SHP77 (cell line): ENCODE data around the gene ZBTB12.
"Not testable (repeated sequence)": the region's sequence is repeated elsewhere in the genome, so short reads cannot be mapped to it uniquely, and the experiment has no call there.

Experiments
- DNase-seq, 2 experiments: peaks; one replicate each; lab custom pipeline; 2025; lab: John Stamatoyannopoulos, UW

ZBTB12 gene

DNA sequence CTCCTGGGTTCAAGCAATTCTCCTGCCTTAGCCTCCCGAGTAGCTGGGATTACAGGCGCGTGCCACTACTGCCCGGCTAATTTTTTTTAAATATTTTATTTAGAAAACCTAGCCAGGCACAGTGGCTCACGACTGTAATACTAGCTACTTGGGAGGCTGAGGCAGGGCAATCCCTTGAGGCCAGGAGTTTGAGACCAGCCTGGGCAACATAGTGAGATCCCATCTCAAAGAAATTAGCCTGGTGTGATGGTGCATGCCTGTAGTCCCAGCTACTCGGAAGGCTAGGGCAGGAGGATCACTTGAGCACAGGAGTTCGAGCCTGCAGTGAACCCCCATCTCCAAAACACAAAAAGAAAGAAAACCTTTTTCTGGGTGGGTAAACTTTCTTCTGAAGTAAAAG lies 25.5 kb downstream of the ZBTB12 start:
- no peak for DNase-seq

DNA sequence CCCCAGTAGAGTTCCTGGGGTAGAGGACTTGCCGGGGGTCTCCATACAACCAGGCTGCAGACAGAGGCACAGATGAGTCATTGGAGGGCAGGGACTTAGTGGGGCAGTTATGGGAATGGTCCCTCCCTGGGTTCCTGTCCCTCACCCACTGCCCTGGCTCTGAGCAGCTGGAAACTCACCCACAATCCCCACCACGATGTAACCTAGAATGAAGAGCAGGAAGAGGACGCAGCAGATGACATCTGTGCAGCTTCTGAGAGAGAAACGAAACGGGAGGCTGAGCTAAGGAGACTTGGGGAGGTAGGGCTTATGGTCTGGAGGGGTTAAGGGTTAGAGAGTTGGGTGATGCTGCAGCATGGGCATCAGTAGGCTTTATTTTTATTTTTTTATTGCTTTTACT lies 26.0 kb downstream of the ZBTB12 start:
- no peak for DNase-seq

DNA sequence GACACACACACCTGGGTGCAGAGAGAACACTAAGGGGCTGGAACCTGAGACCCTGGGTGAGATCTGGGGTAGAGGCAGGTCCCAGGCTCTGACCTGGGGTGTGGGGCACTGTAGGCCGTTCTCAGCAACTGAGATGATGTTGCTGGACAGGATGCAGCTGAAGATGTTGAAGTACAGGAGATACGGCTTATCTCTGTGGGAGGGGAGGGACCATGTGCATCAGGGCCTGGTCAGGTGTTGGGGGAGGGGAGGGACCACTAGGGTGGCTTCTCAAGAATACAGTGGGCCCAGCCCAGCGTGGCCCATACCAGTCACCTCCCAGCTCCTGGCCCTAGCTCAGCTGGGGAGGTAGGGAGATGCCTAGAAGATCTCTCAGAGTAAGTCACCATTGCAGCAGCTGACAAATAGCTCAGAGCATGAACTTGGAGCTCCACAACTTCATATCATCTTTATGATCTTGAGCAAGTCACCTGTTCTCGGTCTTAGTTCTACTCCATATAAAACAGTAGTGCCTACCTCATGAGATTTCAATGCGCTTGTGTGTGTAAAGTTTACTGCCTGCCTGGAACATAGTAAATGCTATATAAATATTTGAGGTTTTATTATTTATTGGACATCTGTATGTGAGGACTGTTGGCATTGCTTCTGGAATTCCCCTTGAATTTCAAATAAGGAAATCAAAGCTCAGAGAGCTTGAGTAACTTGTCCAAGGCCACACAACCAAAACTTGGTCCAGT lies 26.9 kb downstream of the ZBTB12 start:
- DNase-seq: no peak

DNA sequence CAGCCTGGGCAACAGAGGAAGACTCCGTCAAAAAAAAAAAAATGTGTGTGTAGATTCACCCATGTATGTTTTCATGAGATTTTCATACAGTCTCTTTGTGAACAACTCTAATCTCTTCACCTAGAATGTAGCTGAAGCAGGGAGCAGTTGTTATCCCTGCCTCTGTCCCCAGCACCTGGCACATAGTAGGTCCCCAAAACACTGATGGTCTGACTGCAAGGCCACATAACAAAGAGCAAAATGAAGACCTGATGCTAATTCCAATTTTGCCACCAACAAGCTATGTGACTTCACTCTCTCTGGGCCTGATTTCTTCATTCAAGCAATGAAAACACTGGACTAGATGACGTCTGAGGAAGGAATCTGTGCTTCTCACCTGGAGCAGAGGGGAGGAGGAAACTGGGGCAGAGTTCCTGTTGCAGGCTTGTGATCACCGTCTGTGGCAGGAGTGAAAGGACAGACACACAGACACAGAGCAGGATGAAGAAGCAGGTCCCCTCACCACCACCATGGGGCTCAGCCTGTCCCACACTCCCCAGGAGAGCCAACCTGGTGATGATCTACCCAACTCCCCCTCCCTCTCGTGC lies 27.7 kb downstream of the ZBTB12 start:
- DNase-seq: no peak

DNA sequence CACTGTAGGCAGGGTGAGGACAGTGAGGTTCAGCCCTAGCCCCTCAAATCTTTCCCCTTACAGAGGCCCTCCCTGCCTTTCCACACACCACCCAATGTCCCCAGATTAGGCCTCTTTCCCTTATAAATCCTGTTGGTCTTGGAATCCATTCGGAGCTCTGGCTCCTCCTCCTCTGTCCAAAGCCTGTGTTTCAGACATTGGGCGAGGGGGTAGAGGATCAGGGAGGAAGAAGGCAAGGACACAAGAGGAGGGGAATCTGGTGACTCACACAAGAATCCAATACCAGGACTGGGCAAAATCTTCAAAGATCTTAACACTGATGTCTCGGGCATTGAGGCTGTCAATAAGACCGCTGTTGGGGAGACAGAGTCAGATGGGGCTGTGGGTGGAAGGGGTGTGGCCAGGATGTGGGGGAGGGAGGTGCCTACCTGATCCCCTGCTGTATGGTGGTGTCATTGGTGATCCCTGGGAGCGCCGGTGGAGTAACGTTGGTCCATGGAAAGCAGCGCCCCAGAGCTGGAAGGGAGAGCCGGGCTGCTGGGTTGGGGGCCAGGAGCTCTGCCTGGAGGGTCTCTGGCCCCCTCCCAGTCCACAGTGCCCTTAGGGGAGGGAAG lies 30.7 kb downstream of the ZBTB12 start:
- no peak for DNase-seq

DNA sequence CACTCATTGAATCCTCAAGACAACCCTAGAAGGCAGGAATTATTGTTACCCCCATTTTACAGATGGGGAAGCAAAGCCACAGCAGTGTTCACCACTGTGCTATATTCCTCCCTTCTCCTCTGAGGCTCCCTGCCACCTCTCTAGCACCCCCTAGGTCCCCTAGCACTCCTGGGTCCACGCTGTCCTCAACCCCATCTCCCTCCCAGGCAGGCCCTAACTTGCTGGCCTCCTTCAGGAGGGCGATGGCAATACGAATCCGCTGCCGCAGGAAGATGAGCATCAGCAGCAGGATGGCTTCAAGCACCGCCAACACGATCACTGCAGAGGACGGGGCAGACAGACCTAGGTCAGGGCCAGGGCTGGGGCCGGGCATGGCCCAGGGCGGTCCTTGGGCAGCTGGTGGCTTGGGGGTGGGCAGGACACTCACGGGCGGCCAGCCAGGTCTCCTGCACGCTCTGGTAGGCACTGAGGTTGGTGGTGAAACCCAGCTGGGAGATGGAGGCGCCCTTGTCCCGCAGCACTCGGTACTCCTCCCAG lies 31.4 kb downstream of the ZBTB12 start:
- peak; percentile 47 to 64 for DNase-seq

DNA sequence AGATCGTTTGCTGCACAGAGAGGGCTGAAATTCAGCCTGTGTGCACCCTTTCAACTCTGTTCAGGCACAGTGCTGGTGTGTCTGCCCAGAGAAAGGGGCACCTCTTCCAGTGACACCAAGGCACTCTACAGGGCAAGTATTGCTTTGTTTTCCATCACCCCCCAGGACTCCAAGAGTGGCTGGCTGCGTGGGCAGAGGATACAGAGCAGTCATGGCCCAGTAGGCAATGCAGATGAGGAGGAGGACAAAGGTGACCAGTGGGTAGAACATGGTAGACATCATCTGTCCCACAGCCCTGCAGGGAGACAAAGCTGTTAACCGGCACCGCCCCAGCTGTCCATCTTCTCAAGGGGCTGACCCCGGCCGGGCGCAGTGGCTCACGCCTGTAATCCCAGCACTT lies 32.5 kb downstream of the ZBTB12 start:
- DNase-seq: no peak

DNA sequence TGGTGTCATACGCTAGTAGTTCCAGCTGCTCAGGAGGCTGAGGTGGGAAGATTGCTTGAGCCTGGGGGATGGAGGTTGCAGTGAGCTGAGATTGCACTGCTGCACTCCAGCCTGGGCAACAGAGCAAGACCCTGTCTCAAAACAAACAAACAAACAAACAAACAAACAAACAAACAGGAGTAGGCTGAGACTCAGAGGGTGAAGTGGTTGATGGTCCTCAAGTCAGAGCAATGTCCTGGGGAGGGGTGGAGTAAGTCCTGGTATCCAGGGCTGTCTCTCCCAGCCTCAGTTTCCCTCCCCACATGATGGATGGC lies 33.3 kb downstream of the ZBTB12 start:
- not testable (repeated sequence) for DNase-seq

DNA sequence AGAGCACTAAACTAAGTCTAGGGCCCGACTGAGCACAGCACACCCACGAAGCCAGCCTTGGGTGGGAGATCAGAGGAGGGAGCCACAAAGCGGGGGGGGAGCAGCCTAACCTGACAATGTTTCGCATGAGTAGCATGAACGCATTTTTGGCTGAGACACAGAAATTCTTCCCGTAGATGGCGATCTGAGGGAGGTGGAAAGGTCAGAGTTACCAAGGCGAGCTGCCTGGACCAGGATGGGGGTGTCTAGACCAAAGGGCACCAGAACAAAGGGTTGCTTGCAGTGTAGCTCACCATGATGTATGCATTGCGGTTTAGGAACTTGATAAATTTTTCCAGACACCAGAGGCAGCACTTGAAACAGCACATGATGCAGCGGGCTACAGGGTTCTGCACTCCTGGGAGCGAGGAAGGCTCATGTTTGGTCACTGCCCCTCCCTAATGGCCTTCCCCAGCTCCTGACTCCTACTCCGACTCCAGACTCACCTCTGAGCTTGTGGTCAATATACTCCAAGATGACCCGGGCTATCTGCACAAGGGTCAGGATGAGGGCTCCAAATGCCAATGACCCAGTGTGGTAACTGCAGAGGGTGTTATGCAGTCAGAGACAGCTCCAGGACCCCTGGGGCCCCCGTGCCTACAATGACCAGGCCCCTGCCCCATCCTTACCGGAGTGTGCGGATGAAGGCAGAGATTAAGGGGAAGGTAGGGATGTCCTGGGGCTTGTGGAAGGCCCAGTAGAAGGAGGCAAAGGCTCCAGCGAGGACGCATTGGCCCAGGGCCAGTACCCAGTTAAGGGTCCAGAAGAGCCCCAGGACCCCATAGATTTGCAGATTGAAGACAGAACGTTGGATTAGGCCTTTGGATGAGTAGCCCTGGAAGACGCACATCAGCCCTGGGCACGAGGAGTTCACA lies 36.4 kb downstream of the ZBTB12 start:
- DNase-seq: no peak

DNA sequence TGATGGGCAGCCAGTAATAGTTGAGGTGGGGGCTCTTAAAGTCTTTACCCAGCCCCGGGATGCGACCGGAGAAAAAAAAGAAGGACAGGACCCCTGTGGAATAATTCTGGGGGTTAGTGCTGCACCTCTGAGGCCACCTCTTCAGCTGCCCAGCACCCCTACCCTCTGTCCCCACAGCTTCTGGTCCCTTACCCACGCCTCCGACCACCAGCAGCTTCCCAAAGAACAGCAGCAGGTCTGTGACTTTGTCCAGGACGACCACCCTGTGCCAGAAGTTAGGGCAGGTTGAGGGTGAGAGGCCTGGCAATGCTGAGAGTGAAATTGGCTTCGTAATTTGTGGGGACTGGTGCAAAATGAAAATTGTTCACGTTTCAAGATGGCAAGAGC lies 37.1 kb downstream of the ZBTB12 start:
- no peak for DNase-seq

DNA sequence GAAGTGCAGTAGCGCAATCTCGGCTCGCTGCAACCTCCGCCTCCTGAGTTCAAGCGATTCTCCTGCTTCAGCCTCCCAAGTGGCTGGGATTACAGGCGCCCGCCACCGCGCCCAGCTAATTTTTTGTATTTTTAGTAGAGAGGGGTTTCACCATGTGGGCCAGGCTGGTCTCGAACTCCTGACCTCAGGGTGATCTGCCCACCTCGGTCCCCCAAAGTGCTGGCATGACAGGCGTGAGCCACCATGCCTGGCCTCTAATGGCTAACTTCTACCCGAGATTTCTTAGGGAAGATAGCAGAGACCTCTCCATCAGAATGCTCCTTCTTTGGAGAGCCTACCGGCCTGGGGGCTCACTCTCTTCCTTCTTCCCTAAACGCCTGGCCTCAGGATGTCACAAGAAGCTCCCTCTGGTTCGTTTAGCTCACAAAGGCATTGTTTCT lies 37.7 kb downstream of the ZBTB12 start:
- DNase-seq: not testable (repeated sequence)

DNA sequence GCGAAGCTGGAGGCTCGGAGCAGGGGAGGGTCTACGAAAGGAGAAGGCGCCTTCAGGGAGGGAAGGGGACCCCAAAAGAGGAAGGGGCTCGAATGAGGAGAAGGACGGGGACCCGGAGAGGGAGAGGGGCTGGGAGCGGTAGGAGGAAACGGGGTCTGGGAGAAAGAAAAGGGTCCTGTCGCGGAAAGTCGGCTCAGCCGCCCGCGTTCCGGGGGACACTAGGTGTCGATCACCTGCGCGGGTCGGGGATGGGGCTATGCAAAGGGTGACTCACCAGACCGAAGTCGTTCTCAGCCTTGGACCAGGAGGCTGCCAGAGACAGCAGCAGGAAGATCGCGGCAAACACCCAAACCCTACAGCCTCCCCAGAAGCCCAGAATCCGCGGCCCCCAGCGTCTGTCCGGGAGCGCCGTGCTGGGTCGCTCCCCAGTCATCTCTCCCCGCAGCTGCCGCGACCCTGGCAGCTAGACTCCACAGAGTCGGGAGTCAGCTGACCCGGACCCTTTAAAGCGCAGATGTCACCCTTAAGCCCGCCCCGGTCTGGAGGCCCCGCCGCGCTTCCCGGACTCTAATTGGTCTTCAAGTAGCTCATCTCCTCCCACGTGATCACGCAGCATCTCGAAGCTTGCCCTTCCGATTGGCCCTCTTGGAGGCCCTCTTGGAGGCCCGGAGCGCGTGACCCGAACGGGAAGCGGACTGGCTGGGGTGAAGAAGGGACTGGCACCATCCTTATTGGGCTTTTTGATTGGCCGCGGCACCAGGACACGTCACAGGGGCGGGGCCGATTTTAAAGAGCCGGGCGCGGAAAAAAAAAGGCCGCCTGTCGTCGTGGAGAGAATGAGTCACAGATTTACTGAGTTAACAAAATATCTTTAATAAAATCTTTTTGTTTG lies 39.3 kb downstream of the ZBTB12 start, which contains the start of gene NEU1:
TSS of gene NEU1 (minus strand) at position 478 of the 892 bp plus-strand sequence. CDS start at position 433, 45 bp downstream.
- DNase-seq: peak; percentile 100

DNA sequence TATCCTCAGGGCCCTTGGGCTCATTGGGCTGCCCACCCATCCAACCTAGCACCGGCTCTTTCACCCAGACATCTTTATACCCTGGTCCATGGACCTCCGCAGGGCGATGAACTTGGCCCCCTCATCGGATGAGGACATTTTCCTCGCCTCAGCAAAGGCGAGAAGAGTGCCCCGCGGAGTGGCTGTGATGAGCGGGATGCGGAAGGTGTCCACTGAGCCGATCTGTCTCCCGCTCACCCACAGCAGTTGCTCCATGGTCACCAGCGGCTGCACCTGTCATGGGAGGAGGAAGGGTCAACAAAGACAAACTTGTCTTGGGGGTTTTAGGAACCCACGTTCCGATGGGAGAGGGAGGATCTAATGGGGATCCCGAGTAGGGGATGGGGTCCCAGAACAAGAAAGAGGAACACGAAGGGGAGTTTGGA lies 40.0 kb downstream of the ZBTB12 start:
- DNase-seq: no peak

DNA sequence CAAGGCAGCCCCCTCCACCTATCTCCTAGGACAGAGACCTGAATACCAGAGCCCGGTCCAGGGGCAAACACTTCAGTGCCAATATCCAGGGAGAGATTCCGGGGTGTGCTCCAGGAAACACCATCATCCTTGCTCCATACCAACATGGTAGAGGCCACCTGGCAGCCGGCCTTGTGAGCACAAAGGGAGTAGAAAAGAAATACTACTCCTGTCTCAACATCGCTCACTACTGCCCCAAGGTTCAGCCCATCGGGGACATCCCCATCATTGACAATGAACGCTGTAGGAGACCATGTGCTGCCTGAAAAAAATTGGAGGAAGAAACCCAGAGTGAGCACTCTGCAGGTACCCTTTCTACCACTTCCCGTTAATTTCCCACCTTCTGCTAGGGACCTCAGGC lies 40.7 kb downstream of the ZBTB12 start:
- DNase-seq: no peak

DNA sequence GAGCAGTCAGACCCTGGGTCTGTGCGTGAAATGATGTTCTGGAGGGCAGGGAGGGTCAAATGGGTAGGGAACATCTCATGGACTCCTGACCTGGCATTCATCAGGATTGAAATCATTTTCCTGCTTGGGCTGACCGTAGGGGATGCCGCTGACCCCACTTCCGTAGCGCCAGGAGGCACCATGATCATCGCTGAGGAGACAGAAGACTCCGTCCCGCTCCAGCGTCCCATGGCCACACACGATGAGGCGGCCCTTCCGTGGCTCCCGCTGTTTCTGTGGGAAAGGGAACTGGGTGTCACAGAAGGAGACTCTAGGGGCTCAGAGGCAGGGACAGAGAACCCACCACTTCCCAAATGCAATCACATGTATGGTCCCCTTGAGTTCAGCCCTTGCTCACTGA lies 41.5 kb downstream of the ZBTB12 start:
- DNase-seq: no peak

DNA sequence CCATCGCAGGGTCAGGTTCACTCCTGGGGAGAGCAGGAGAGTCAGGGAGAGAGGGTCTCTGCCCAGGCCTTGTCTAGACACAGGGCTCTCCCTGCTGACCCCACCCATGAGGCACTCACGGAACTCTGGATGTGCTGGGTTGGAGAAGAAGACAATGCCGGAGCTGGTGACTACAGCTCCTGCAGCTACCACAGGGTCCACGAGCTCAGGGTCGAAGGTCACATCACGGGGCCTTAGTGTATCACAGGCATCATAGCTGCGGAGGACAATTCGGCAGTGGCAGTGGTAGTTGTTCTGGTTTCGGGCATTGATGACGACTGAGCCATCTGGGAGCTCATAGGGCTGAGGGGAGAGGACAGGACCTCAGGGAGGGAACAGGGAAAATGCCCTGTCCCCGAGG lies 42.0 kb downstream of the ZBTB12 start:
- no peak for DNase-seq

DNA sequence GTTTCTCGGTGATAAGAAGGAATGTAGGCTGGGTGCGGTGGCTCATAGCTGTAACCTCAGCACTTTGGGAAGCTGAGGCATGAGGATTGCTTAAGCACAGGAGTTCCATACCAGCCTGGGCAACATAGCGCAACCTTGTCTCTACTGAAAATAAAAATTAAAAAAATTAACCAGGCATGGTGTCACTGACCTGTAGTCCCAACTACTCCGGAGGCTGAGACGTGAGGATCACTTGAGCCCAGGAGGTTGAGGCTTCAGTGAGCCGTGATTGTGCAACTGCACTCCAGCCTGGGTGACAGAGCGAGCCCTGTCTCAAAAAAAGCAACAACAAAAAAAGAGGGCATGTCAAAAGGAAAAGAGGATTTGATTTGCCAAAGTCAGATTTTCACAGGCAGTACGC lies 43.2 kb downstream of the ZBTB12 start:
- no peak for DNase-seq

DNA sequence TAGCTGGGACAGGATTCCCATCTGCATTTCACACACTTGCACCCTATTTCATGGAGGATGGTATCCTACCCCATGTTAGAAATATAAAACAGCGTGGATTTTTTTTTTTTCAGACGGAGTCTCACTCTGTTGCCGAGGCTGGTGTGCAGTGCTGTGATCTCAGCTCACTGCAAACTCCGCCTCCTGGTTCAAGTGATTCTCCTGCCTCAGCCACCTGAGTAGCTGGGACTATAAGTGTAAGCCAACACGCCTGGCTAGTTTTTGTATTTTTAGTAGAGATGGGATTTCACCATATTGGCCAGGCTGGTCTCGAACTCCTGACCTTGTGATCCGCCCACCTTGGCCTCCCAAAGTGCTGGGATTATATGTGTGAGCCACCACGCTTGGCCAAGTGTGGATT lies 44.1 kb downstream of the ZBTB12 start:
- not testable (repeated sequence) for DNase-seq

DNA sequence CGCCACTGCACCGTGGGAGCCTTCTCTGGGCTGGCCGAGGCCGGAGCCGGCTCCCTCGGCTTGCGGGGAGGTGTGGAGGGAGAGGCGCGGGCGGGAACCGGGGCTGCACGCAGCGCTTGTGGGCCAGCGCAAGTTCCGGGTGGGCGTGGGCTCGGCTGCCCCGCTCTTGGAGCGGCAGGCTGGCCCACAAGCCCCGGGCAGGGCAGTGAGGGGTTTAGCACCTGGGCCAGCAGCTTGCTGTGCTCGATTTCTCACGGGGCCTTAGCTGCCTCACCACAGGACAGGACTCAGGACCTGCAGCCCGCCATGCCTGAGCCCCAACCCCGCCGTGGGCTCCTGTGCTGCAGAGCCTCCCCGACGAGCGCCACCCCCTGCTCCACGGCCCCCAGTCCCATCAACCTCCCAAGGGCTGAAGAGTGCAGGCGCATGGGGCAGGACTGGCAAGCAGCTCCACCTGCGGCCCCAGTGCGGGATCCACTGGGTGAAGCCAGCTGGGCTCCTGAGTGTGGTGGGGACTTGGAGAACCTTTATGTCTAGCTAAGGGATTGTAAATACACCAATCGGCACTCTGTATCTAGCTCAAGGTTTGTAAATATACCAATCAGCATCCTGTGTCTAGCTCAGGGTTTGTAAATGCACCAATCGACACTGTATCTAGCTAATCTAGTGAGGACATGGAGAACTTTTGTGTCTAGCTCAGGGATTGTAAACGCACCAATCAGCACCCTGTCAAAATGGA lies 49.7 kb downstream of the ZBTB12 start:
- DNase-seq: not testable (repeated sequence)

DNA sequence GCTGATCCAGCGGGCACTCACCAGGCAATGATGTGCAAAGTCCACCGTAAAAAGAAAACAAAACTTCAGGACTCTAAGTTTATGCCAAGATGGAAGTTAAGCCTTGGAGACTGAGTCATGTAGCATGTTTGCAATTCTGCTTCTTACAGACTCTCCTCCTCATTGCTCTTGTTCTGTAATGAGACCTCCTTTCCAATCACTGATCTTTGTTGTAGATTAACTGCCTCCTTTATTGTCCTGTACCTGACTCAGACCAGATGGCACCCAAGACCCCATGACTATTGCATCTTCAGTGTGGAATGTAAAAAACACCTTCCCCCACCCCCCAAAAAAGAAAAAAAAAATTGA lies 50.4 kb downstream of the ZBTB12 start:
- no peak for DNase-seq
